Parathyroid adenoma (tissue), 2 donors: ENCODE results near the gene EGFR.

Source experiments
- H2AFZ ChIP-seq: fragments of 300-600 bp; sonication (generic); one replicate; pipeline ENCODE4 v1.7.0; 2017; ENCODE audit warnings: antibody characterized with exemption, mild to moderate bottlenecking
- H3K27ac ChIP-seq: fragments of 300-600 bp; sonication (generic); one replicate; pipeline ENCODE4 v1.7.0; 2017
- H3K27me3 ChIP-seq: fragments of 300-600 bp; sonication (generic); one replicate; pipeline ENCODE4 v1.7.0; 2017; ENCODE audit warnings: low read length; ENCODE audit not compliant: control insufficient read depth, insufficient read depth
- H3K36me3 ChIP-seq: fragments of 300-600 bp; sonication (generic); one replicate; pipeline ENCODE4 v1.7.0; 2017; ENCODE audit warnings: low read length; ENCODE audit not compliant: control insufficient read depth, insufficient read depth
- H3K4me1 ChIP-seq: fragments of 300-600 bp; sonication (generic); one replicate; pipeline ENCODE4 v1.7.0; 2017; ENCODE audit warnings: control low read depth
- H3K4me2 ChIP-seq: fragments of 300-600 bp; sonication (generic); one replicate; pipeline ENCODE4 v1.7.0; 2017; ENCODE audit warnings: low read length
- H3K4me3 ChIP-seq: fragments of 300-600 bp; sonication (generic); one replicate; pipeline ENCODE4 v1.7.0; 2017; ENCODE audit warnings: low read depth, low read length
- H3K79me2 ChIP-seq: fragments of 300-600 bp; sonication (generic); one replicate; pipeline ENCODE4 v1.7.0; 2017; ENCODE audit warnings: control low read depth
- H3K9ac ChIP-seq: fragments of 300-600 bp; sonication (generic); one replicate; pipeline ENCODE4 v1.7.0; 2017; ENCODE audit warnings: mild to moderate bottlenecking
- H3K9me3 ChIP-seq: fragments of 300-600 bp; sonication (generic); one replicate; pipeline ENCODE4 v1.7.0; 2017; ENCODE audit warnings: low read length; ENCODE audit not compliant: control insufficient read depth
- TF ChIP-seq, protein P1 (sequence below): fragments of 300-600 bp; sonication (generic); IDR thresholded peaks from one replicate; pipeline ENCODE4 v1.7.0; 2017; ENCODE audit warnings: antibody characterized with exemption, mild to moderate bottlenecking
- donor health status: primary hyperparathyroidism.

The EGFR gene

DNA sequence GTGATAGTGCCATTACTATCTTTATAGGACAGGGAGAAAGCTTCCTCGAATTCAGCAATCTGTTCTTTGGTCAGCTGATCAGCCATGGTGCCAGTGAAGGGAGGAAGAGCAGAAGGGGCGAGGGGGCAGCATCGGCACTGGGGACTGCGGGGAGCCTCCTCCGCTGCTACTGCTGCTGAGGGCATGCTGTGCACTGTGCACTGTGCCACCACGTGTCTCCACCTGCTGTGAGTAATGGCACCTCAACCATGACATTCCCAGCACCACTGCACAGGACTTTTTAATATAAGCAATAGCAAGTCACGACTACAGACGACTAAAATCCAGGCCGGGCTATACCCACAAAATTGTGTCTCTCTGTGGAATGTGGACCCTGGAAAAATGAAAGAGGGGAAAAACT, 241.4 kb downstream of the EGFR start:
- Histone ChIP-seq H3K4me1 (peaks cover 8% of the 10 kb centered on the region), H3K9me3 (no peaks in the 10 kb centered on the region), H3K36me3 (no peaks in the 10 kb centered on the region), H2AFZ (no peak overlapping the region), H3K79me2 (no peaks in the 10 kb centered on the region), H3K4me3 (no peak overlapping the region), H3K9ac (no peak overlapping the region), H3K27ac (no peak overlapping the region), H3K27me3 (no peaks in the 10 kb centered on the region), H3K4me2 (no peak overlapping the region)
- TF ChIP-seq, protein P1, sequence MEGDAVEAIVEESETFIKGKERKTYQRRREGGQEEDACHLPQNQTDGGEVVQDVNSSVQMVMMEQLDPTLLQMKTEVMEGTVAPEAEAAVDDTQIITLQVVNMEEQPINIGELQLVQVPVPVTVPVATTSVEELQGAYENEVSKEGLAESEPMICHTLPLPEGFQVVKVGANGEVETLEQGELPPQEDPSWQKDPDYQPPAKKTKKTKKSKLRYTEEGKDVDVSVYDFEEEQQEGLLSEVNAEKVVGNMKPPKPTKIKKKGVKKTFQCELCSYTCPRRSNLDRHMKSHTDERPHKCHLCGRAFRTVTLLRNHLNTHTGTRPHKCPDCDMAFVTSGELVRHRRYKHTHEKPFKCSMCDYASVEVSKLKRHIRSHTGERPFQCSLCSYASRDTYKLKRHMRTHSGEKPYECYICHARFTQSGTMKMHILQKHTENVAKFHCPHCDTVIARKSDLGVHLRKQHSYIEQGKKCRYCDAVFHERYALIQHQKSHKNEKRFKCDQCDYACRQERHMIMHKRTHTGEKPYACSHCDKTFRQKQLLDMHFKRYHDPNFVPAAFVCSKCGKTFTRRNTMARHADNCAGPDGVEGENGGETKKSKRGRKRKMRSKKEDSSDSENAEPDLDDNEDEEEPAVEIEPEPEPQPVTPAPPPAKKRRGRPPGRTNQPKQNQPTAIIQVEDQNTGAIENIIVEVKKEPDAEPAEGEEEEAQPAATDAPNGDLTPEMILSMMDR = no peak

DNA sequence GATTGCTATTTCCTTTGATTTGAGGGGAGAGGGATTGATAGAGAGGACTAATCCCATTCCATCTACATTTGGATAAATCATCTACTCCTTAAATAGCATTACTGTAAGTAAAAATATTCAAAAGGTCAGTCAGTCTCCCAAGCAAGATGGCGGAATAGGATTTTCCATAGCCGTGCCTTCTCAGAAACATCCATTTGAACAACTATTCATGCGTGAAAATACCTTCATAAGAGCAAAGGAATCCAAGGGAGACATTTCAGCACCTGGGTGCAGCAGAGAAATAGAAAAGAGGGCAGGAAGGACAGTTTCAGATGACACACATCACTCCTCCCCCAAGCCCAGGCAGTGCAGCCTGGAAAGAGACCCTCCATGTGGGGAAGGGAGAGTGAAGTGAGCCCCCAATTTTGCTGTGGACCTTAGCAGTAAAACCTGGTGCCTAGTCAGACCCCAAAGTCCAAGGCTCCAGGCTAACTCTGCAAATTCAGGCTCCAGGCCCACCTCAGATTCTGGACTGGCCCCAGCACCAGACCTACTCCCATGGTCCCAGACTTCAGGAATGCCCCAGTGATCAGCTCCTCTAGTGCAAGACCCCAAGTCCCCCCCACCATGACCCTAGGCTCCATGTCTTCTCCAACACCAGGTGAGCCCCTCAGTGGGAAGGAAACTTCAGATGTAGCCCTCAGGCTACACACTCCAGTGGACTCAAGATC, 242.0 kb downstream of the EGFR start:
- no peak overlapping the region for H3K4me2 ChIP-seq
- no peaks in the 10 kb centered on the region for H3K27me3 ChIP-seq
- H3K27ac ChIP-seq = no peak overlapping the region
- peaks cover 6% of the 10 kb centered on the region for H3K4me1 ChIP-seq
- H3K36me3 ChIP-seq = no peaks in the 10 kb centered on the region
- no peak overlapping the region for H2AFZ ChIP-seq
- H3K9me3 ChIP-seq = no peaks in the 10 kb centered on the region
- no peak overlapping the region for H3K4me3 ChIP-seq
- H3K9ac ChIP-seq = no peak overlapping the region
- H3K79me2 ChIP-seq = no peaks in the 10 kb centered on the region
- TF ChIP-seq, protein P1 = no peak
